Loucy (cell line): ENCODE measurements around the gene GTPBP6.

Source experiments
- EZH2phosphoT487 ChIP-seq: fragments of 200-600 bp; IDR thresholded peaks from 2 replicates; pipeline ENCODE4 v1.6.1; 2018; ENCODE audit warnings: antibody characterized with exemption, mild to moderate bottlenecking, moderate library complexity, borderline replicate concordance
- TF ChIP-seq, protein P1 (sequence below): fragments of 200-600 bp; sonication (generic); conservative IDR thresholded peaks from 2 replicates; pipeline ENCODE4 v1.5.1; 2014; ENCODE audit warnings: mild to moderate bottlenecking, antibody characterized with exemption, low read length

- TF ChIP-seq, protein P1, sequence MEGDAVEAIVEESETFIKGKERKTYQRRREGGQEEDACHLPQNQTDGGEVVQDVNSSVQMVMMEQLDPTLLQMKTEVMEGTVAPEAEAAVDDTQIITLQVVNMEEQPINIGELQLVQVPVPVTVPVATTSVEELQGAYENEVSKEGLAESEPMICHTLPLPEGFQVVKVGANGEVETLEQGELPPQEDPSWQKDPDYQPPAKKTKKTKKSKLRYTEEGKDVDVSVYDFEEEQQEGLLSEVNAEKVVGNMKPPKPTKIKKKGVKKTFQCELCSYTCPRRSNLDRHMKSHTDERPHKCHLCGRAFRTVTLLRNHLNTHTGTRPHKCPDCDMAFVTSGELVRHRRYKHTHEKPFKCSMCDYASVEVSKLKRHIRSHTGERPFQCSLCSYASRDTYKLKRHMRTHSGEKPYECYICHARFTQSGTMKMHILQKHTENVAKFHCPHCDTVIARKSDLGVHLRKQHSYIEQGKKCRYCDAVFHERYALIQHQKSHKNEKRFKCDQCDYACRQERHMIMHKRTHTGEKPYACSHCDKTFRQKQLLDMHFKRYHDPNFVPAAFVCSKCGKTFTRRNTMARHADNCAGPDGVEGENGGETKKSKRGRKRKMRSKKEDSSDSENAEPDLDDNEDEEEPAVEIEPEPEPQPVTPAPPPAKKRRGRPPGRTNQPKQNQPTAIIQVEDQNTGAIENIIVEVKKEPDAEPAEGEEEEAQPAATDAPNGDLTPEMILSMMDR = no peak
- TF ChIP-seq EZH2phosphoT487 = no peak
Measured at GRCh38 chrX:356385-357034, 37.9 kb upstream of the GTPBP6 start.
